HG02943 (cell line): ENCODE results near the gene MSANTD1.

Experiments used
- ATAC-seq: cut with Tn5 transposase; IDR thresholded peaks from one replicate; pipeline ENCODE4 v1.9.1; 2021; ENCODE audit warnings: mild to moderate bottlenecking, low read depth, moderate library complexity; ENCODE audit not compliant: unreplicated experiment

MSANTD1 gene

DNA sequence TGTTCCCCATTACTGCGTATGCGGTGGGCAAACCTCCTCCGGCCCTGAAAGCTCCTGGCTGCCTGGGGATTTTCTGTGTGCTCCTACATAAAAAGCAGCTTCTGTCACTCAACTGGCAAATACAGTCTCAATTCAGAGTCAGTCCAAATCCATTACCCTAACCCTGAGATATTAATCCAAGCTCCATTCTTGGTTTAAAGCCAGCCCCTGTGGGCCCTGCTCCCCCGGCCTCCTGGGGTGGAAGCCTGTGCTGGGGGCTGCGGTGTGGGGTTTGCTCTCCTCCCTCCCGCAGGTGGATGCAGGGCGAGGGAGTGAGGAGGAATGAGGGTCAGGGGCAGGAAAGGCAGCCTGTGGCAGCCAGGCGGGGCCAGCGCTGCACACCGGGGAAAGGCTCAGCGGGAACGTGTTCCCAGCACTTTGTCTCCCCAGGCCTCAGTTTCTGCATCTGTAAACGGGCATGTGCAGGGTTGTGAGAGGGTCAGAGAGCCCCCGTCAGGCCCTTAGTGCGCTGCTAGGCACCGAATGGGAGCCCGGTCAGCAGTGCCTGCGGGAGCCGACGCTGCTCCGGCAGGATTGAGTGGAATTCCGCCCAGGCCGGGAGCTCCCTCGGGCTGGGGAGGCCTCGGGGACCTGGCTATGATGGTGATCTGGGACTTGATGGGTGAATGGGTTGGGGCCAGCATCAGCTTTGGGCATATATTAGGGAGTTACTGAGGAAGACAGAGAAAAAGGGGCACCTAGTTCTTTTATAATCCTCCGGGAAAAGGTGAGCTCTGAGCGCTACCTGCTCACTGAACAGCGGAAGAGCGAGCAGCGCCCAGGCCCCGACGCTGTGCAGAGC, 37.6 kb downstream of the MSANTD1 start:
- ATAC-seq = no peak

DNA sequence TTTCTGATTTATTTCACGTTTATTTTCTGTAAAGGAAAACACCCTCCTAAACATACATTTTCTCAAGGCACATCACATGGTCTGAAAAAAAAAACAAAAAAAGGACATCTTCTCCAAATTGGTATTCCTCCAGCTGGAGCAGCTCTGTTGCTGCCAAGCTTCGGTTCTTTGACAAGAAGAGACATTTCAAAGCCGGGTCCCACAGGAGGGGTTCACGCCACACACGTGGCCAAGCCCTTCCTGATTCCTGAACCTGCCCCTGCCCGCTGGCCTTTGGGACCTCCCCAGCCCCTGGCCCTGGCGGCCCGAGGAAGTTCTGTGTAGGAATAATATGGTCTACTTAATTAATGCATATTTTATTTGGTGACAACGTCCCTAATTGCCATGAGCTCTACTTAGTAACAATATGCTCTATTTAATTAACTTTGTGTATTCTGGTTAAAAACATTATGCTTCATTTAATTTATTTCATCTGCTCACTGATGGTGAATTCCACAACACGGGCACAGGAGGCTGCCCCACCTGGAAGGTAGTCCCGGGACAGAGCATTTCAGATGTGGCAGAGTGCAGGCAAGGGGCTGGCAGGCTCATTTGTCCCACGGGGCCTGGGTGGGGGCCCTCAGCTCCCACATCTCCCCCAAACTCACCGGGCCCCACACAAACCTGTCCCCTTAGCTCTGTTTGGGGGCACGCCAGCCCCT, 38.5 kb downstream of the MSANTD1 start:
- no peak for ATAC-seq

DNA sequence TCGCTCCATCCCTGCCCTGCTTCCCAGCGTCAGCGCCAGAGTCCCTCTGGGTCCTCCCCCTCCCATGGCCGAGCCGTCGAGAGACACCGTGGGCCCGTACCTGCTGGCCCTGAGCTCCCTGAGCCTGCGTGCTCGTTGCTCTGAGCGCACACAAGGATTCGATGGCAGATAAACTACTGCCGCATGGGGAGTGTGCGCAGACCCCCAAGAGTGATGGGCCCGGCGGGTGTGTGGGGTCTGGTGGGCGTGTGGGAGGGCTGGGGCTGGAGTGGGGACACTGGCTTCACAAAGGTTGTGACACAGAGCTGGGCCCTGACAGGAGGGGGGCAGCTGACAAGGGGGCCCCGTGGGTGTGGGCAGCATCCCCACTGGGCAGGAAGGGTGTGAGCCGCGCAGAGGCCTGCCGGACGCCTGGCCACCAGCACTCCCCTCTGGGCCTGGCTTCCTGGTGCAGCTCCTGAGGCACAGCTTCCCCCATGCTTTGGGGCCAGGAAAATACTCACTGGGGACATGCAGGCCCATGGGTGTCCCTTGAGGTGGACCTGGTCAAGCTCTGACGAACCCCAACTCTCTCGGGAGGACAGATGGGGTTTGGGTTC, 39.1 kb downstream of the MSANTD1 start:
- ATAC-seq = no peak

DNA sequence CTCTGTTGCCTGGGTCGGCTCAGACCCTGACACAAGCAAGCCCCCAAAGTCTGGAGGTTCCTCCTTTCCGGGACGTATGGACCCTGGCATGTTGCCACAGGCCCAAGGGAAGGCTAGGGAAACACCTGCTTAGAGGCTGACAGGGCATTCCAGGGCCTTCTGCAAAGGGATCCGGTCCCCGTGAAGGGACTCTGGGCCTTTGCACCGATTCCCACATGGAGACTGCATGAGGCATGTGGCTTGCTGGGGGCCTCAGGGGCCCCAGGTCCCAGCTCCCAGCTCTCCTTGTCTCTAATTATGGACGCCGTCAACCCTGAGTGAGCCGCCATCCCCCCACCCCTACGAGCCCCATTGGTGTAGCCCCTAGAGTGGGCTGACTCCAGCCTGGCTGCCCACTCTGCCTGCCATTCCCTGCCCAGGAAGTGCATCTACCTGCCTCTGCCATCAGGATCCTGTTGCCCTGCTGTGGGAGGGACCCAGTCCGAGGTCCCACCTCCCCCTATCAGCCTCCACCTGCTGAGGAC, 39.7 kb downstream of the MSANTD1 start:
- no peak for ATAC-seq

DNA sequence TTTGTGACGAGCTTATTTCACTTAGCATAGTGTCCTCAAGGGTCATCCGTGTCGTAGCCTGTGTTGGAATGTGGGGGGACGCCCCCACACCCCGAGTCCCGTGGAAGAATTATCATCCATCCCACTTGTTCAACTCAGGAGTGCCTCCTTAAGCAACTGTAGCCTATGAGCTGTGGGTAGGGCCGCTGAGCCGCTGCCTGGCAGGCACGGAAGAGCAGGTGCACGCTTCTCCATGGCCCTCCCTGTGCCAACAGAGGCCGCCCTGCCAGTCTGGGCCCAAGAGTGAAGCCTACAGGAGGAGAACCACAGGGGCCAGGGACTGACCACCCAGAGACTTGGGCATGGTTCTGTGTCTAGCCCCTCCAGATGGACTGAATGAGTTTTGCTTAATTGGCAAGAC, 41.5 kb downstream of the MSANTD1 start:
- ATAC-seq = no peak

DNA sequence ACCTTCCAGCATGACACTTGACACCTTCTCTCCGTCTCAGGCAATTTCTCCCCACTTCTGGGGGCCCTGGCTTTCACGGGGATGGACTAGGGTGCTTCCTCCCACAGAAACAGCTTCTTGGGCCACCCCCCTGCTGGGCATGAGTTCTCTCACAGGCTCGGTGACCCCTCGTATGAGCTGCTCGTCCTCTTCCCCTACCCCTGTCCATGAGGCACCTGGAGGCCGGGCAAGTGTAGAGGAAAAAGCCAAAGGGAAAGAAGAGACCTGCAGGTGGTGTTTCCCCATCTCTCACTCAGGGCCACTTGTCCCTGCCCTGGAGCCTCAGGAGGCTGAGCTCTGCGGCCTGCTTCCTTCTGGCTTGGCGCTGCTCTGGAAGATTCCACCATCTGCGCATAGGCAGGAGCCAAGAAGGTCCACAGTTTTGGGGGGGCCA, 41.9 kb downstream of the MSANTD1 start:
- no peak for ATAC-seq

DNA sequence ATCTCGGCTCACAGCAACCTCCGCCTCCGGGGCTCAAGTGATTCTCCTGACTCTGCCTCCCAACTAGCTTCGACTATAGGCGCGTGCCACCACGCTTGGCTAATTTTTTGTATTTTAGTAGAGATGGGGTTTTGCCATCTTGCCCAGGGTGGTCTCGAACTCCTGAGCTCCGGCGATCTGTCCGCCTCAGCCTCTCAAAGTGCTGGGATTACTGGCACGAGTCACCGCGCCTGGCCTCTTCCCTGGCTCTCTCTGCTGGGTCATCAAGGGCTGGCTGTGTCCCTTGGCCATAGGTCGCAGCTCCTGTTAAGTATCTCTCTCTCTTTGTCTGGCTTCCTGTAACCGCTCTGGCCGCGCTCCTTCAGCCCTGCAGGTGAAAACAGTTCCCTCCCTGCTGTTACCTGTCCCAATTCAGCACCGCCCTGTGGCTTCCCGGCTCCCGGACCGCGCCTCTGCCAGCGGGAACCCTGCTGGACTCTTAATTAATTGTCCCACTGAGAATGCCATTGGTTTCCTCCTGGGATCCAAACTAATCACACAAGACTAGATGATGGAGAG, 42.5 kb downstream of the MSANTD1 start:
- no peak for ATAC-seq

DNA sequence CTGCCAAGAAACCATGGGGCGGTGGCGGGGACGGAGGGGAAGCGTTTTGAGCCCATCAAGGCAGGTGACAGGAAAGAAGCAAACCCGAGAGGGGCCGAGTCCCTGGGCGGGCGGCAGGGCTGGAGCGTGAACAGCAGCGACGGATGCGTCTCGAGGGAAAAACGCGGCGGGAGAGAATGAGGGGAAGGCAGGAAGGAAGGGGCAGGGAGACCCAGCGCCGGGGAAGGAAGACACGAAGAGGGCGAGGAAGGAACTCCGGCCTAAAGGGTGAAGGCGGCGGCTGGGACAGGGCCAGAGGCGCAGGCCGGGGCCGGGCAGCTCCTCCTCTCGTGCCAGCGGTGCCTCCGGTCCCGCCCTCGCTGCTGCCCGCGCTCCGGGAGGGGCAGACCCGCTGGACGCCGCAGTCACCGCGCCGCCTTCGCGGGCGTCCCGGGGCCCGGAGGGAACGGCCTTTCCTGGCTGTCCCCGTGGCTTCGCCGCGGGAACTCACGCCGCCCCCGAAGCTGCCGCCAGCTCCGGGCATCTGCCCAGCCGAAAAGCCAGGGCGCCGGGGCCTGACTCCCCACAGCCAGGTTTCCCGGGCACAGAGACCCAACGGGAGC, 43.1 kb downstream of the MSANTD1 start:
- peak; percentile 28 for ATAC-seq

DNA sequence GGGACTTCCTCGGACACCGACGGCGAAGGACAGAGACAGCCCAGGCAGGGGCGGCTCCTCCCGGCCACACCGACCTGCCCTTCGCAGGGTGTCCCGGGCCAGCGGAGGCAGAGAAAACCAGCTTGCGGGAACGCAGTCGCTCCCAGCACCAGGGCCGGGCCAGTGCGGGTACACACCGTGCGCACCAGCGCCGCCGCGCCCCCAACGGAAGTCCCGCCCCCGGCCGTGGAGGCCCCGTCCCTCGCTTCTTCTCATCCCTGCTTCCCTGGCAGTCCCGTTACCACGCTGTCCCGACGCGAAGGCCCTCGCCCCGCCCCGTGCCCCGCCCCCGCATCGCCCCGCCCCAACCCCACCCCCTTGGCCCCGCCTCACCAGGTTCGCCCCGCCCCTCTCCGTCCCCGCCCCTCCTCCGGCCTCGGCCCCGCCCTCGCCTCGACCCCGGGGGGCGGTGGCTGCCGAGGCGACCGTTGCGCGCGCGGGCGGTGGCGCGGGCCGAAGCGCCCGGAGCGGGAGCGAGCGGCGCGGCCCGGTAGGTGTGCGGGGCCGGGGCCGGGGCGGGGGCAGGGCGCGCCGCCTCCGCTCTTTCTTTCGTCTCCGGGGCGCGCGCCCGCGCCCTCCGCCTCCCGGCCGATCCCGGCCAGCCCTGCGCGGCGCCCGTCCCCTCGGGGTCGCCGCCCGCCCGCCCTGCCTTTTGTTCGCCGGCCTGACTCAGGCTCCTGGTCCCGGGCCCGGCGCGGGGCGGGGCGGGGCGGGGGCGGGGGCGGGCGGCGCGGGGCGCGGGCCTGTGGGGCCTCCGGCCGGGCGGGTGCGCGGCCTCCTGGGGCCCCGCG, 43.8 kb downstream of the MSANTD1 start, which contains the start of gene RGS12:
TSS of gene RGS12 (plus strand) at position 451 of the 830 bp plus-strand sequence. CDS start 23,150 bp downstream, outside the sequence.
- peak; percentile 84 for ATAC-seq

DNA sequence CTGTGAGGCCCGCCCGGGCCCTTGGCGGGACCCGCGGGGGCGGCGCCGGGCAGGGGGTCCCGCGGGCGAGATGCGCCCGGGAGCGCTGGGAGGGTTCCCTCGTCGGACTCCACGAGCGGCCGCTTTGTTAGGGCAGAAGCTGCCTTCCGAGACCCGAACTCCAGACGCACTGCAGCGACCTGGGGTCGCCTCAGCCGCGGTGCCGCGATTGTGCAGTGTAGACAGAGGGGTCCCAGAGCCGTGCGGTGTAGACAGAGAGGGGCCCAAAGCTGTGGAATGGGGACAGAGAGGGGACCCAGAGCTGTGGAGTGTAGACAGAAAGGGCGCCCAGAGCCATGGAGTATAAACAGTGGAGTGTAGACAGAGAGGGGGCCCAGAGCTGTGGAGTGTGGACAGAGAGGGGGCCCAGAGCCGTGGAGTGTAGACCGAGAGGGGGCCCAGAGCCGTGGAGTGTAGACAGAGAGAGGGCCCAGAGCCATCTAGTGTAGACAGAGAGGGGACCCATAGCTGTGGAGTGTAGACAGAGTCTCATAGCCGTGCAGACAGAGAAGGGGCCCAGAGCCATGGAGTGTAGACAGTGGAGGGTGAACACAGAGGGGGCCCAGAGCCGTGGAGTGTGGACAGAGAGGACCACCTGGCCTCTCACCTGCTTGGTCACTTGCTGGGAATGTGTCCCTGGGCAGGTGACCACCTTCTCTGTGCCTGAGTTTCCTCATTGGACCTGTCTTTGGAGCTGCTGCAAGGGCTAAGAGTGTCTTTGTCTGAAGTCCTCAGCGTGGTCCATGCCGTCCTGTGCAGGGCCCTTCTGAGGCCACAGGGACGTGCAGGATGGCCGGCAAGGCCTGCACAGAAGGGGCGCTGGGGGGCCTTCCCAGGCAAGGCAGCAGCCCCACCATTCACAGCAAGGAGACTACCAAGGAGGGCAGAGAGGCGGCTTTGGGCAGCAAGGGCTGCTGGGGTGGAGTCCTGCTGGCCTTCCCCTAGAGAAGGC, 44.7 kb downstream of the MSANTD1 start:
- ATAC-seq = no peak

DNA sequence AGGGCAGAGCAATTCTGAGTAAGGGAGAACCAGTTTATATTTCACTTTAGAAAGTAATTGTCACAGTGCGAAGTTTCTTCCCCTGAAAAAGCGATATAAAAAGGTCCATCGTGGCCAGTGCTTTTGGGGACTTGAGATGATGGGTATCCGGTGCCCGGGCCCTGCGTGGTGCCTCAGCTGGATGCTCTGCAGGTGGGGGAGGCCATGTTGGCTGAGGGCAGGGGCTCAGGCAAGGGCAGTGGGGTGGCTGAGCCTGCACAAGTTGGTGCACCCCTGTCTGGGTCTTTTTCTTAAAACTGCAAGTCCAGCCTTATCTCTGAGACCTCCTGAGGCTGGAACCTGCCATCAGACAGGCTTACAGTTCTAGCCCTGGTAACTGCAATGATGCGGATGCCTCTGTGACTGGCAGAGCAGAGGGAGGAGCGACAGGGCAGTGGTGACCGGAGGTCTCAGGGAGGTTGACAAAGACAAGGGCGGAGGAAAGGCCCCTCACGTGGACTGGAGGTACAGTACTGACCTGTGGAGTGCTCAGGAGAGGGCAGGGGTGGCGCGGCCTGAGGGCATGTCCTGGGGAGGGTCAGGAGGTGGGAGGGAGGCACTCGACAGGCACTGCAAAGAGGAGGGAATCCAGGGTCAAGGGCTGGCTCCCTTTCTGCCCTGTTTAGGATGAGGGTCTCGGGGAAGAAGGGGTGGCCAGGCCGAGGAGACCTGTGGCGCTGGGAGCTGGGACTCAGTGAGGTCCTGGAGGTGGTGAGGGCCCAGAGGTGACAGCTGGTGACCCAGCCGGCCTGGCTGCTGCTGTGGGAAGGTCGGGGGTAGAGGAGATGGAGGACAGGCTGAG, 45.7 kb downstream of the MSANTD1 start:
- ATAC-seq = no peak

DNA sequence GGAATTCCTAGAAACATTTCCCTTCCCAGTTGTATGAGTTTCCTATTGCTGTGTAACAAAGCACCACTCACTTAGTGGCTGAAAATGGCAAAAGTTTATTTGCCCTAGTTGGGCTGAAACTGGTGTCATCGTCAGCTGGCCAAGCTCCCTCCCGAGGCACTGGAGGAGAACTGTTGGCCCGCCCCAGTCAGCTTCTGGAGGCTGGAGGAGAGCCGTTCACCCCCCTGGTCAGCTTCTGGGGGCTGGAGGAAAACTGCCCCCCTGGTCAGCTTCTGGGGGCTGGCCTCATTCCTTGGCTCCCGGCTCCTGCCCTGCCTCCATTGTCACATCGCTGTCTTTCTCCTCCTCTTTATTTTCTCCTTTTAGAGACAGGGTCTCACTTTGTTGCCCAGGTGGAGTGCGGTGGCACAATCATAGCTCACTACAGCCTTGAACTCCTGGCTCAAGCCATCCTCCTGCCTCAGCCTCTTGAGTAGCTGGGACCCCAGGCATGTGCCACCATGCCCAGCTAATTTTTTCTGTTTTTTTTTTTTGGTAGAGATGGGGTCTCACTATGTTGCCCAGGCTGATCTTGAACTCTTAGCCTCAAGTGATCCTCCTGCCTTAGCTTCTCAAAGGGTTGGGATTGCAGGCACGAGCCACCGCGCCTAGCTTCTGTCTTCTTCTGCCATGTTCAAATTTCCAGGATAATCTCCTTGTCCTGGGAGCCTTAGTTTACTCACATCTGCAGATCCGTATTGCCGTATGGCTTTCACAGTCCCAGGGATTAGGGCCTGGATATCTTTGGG, 47.1 kb downstream of the MSANTD1 start:
- no peak for ATAC-seq

DNA sequence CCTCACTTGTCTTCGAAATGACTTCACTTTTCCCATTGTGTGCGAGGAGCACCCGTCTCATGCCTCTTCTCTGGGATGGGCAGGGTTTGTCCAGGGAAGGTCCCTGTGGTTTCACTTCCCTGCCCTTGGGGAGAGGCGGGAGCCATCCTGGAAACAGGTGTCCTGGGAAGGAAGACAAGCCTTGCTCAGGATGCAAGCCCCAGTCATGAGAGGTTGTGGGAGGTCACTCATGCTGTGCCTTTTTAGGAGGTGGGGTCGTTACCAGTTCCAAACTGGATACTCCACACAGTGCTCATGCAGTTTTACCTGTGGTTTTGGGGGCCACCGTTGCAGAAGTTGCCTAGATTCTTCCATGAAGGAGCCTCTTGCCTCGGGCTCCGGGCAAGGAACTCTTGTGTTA, 47.7 kb downstream of the MSANTD1 start:
- no peak for ATAC-seq

DNA sequence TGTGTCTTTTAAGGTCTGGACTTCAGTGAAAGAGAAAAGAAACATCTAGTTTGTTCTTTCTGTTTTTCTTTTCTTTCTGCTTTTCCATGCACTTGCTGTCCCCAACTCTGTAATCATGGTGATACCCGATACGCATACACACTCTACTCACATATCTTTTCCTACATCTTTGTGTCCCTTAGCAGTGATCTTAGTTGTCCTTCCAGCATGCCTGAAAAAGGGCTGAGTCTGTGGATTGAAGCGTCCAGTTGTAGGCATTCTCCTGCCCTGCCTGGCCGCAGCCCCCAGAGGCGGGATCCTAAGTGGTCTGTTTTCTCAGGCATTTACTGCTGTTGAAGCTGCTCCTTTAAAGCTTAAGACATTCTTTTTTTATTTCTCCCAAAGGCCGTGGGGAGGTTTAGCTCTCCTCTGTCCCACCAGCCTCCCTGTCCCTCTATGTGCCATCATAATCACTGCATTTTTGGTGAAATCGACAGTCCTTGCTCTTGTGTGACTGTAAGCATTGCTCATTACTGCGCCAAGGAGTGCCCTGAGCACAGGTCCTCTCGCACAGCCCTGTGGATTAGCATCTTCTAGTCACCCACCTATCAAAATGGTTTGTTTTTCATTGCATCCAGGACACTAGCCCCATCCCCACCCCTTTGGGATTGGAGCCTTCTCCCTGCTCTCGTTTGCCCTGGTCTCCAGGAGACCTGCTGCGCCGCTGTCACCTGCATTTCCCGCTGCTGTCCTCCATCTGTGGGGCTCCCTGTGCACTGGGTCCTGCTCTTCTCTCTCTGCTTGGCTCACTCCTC, 48.3 kb downstream of the MSANTD1 start:
- ATAC-seq = no peak

DNA sequence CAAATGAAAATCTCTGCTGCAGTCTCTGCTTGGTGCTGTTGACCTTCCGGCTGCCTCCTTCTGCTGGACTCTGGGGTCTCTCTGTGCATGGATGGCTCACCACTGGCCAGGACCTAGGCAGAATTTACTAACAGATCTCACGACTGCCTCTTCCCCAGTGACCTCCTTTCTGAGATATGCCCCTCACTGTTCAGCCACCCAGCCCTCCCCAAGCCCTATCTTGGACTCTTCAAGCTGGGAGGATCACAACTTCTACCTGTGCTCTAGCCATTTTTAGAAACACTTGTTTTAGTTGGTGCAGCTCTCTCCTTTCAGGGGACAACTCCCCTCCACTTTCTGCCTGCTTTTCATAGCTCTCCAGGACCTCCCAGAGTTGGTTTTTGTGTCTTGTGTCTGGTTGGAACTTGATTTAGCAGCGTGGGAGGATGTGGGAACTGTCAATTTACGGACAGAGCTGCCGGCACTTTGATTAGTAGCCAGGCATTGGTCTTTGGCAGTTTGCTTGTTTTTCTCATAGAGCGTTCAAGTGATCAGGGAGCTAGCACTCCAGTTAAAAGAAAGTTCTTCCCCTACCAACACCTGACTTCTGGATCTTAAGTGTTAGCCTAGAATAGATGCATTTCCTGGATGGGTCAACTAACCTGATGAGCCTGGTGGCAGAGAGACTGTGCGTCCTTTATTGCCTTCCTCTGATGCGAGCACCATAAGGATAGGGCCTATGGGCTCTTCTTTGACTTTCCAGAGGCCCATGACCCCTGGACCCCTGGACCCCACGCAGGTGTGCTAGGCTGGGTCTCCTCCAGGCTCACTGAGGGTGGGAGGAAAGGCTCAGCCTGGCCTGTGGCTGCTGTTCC, 50.4 kb downstream of the MSANTD1 start:
- no peak for ATAC-seq
